ENCODE data around the gene C1orf122.
"Not testable (repeated sequence)": the region's sequence is repeated elsewhere in the genome, so short reads cannot be mapped to it uniquely, and the experiment has no call there.

Gene C1orf122

GRCh38 chr1:37807555-37808368, at the start of gene C1orf122, which contains the start of gene YRDC:
C1orf122 (plus strand) TSS chr1:37807790; CDS start chr1:37808405, 615 bp downstream.
YRDC (minus strand) TSS chr1:37808208; CDS start chr1:37808180, 28 bp downstream.
- H3K9ac ChIP-seq (ENCODE audit: low read length in 2 of 2) = peak within 1 kb of the TSS; percentile 87 to 91
- H3K36me3 ChIP-seq (ENCODE audit: control insufficient read depth in 2 of 2, insufficient read depth in 2 of 2, low read length in 2 of 2) = peaks cover 29 to 32% of the 10 kb centered on the region in 2 donors
- H3K4me3 ChIP-seq (ENCODE audit: low read length in 2 of 2) = peak within 1 kb of the TSS; percentile 77 to 94
- no peaks in the 10 kb centered on the region for H3K9me3 ChIP-seq (ENCODE audit: control insufficient read depth in 2 of 2, low read length in 2 of 2)
- peak within 1 kb of the TSS; percentile 91 for H3K27ac ChIP-seq (ENCODE audit: low read length)
- no peaks in the 10 kb centered on the region for H3K27me3 ChIP-seq (ENCODE audit: control insufficient read depth in 1 of 2, insufficient read depth in 2 of 2, low read length in 2 of 2)
- peaks cover 26% of the 10 kb centered on the region for H3K4me1 ChIP-seq (ENCODE audit: control insufficient read depth, insufficient read depth, low read length)

GRCh38 chr1:37759451-37759850, 48.1 kb upstream of the C1orf122 start:
- no peaks in the 10 kb centered on the region for H3K36me3 ChIP-seq (ENCODE audit: control insufficient read depth in 2 of 2, insufficient read depth in 2 of 2, low read length in 2 of 2)
- peaks cover 2% of the 10 kb centered on the region for H3K4me1 ChIP-seq (ENCODE audit: control insufficient read depth, insufficient read depth, low read length)
- H3K9ac ChIP-seq (ENCODE audit: low read length in 2 of 2) = no peak overlapping the region
- no peak overlapping the region for H3K4me3 ChIP-seq (ENCODE audit: low read length in 2 of 2)
- peaks cover 36 to 51% of the 10 kb centered on the region in 2 donors for H3K27me3 ChIP-seq (ENCODE audit: control insufficient read depth in 1 of 2, insufficient read depth in 2 of 2, low read length in 2 of 2)
- no peaks in the 10 kb centered on the region for H3K9me3 ChIP-seq (ENCODE audit: control insufficient read depth in 2 of 2, low read length in 2 of 2)
- H3K27ac ChIP-seq (ENCODE audit: low read length) = no peak overlapping the region

- no peak overlapping the region for H3K27ac ChIP-seq (ENCODE audit: low read length)
- H3K4me3 ChIP-seq (ENCODE audit: low read length in 2 of 2) = no peak overlapping the region
- H3K9ac ChIP-seq (ENCODE audit: low read length in 2 of 2) = no peak overlapping the region
- H3K9me3 ChIP-seq (ENCODE audit: control insufficient read depth in 2 of 2, low read length in 2 of 2) = no peaks in the 10 kb centered on the region
- H3K27me3 ChIP-seq (ENCODE audit: control insufficient read depth in 1 of 2, insufficient read depth in 2 of 2, low read length in 2 of 2) = peaks cover 53 to 62% of the 10 kb centered on the region in 2 donors
- no peaks in the 10 kb centered on the region for H3K36me3 ChIP-seq (ENCODE audit: control insufficient read depth in 2 of 2, insufficient read depth in 2 of 2, low read length in 2 of 2)
- peaks cover 2% of the 10 kb centered on the region for H3K4me1 ChIP-seq (ENCODE audit: control insufficient read depth, insufficient read depth, low read length)
Observed at GRCh38 chr1:37761416-37762095, 46.0 kb upstream of the C1orf122 start.

- peaks cover 57 to 65% of the 10 kb centered on the region in 2 donors for H3K27me3 ChIP-seq (ENCODE audit: control insufficient read depth in 1 of 2, insufficient read depth in 2 of 2, low read length in 2 of 2)
Observed at GRCh38 chr1:37762516-37762915, 45.1 kb upstream of the C1orf122 start.

GRCh38 chr1:37763791-37764413, 43.7 kb upstream of the C1orf122 start:
- Histone ChIP-seq H3K27me3 (ENCODE audit: control insufficient read depth in 1 of 2, insufficient read depth in 2 of 2, low read length in 2 of 2) (peaks cover 49 to 58% of the 10 kb centered on the region in 2 donors), H3K36me3 (ENCODE audit: control insufficient read depth in 2 of 2, insufficient read depth in 2 of 2, low read length in 2 of 2) (no peaks in the 10 kb centered on the region), H3K4me1 (ENCODE audit: control insufficient read depth, insufficient read depth, low read length) (peaks cover 2% of the 10 kb centered on the region), H3K27ac (ENCODE audit: low read length) (no peak overlapping the region), H3K9ac (ENCODE audit: low read length in 2 of 2) (no peak overlapping the region), H3K4me3 (ENCODE audit: low read length in 2 of 2) (no peak overlapping the region), H3K9me3 (ENCODE audit: control insufficient read depth in 2 of 2, low read length in 2 of 2) (no peaks in the 10 kb centered on the region)

More at GRCh38 chr1:37762516-37762915, 45.1 kb upstream of the C1orf122 start:
- H3K27ac ChIP-seq (ENCODE audit: low read length) = no peak overlapping the region
- H3K36me3 ChIP-seq (ENCODE audit: control insufficient read depth in 2 of 2, insufficient read depth in 2 of 2, low read length in 2 of 2) = no peaks in the 10 kb centered on the region
- no peak overlapping the region for H3K9ac ChIP-seq (ENCODE audit: low read length in 2 of 2)
- peaks cover 2% of the 10 kb centered on the region for H3K4me1 ChIP-seq (ENCODE audit: control insufficient read depth, insufficient read depth, low read length)
- no peaks in the 10 kb centered on the region for H3K9me3 ChIP-seq (ENCODE audit: control insufficient read depth in 2 of 2, low read length in 2 of 2)
- H3K4me3 ChIP-seq (ENCODE audit: low read length in 2 of 2) = no peak overlapping the region

GRCh38 chr1:37764414-37764825, 43.2 kb upstream of the C1orf122 start:
- Histone ChIP-seq H3K27ac (ENCODE audit: low read length) (no peak overlapping the region), H3K9ac (ENCODE audit: low read length in 2 of 2) (no peak overlapping the region), H3K4me1 (ENCODE audit: control insufficient read depth, insufficient read depth, low read length) (peaks cover under 1% of the 10 kb centered on the region), H3K27me3 (ENCODE audit: control insufficient read depth in 1 of 2, insufficient read depth in 2 of 2, low read length in 2 of 2) (peaks cover 49 to 53% of the 10 kb centered on the region in 2 donors), H3K9me3 (ENCODE audit: control insufficient read depth in 2 of 2, low read length in 2 of 2) (no peaks in the 10 kb centered on the region), H3K36me3 (ENCODE audit: control insufficient read depth in 2 of 2, insufficient read depth in 2 of 2, low read length in 2 of 2) (no peaks in the 10 kb centered on the region), H3K4me3 (ENCODE audit: low read length in 2 of 2) (no peak overlapping the region)

- H3K4me3 ChIP-seq (ENCODE audit: low read length in 2 of 2) = no peak within 1 kb of the TSS
- no peak within 1 kb of the TSS for H3K27ac ChIP-seq (ENCODE audit: low read length)
- H3K27me3 ChIP-seq (ENCODE audit: control insufficient read depth in 1 of 2, insufficient read depth in 2 of 2, low read length in 2 of 2) = peaks cover 49 to 52% of the 10 kb centered on the region in 2 donors
- H3K9ac ChIP-seq (ENCODE audit: low read length in 2 of 2) = no peak within 1 kb of the TSS
- H3K4me1 ChIP-seq (ENCODE audit: control insufficient read depth, insufficient read depth, low read length) = no peaks in the 10 kb centered on the region
- H3K36me3 ChIP-seq (ENCODE audit: control insufficient read depth in 2 of 2, insufficient read depth in 2 of 2, low read length in 2 of 2) = no peaks in the 10 kb centered on the region
- H3K9me3 ChIP-seq (ENCODE audit: control insufficient read depth in 2 of 2, low read length in 2 of 2) = no peaks in the 10 kb centered on the region
Observed at GRCh38 chr1:37764888-37765441, 42.6 kb upstream of the C1orf122 start, which contains the start of gene EPHA10. EPHA10 (minus strand) TSS chr1:37765120; CDS start chr1:37765066, 54 bp downstream.

- H3K9me3 ChIP-seq (ENCODE audit: control insufficient read depth in 2 of 2, low read length in 2 of 2) = no peaks in the 10 kb centered on the region
- peaks cover 48 to 49% of the 10 kb centered on the region in 2 donors for H3K27me3 ChIP-seq (ENCODE audit: control insufficient read depth in 1 of 2, insufficient read depth in 2 of 2, low read length in 2 of 2)
- no peak overlapping the region for H3K4me3 ChIP-seq (ENCODE audit: low read length in 2 of 2)
- no peak overlapping the region for H3K9ac ChIP-seq (ENCODE audit: low read length in 2 of 2)
- H3K36me3 ChIP-seq (ENCODE audit: control insufficient read depth in 2 of 2, insufficient read depth in 2 of 2, low read length in 2 of 2) = no peaks in the 10 kb centered on the region
- no peak overlapping the region for H3K27ac ChIP-seq (ENCODE audit: low read length)
- H3K4me1 ChIP-seq (ENCODE audit: control insufficient read depth, insufficient read depth, low read length) = no peaks in the 10 kb centered on the region
Observed at GRCh38 chr1:37765916-37766664, 41.5 kb upstream of the C1orf122 start.

GRCh38 chr1:37767488-37767887, 40.1 kb upstream of the C1orf122 start:
- no peaks in the 10 kb centered on the region for H3K4me1 ChIP-seq (ENCODE audit: control insufficient read depth, insufficient read depth, low read length)
- H3K27ac ChIP-seq (ENCODE audit: low read length) = no peak overlapping the region
- H3K9ac ChIP-seq (ENCODE audit: low read length in 2 of 2) = no peak overlapping the region
- no peaks in the 10 kb centered on the region for H3K9me3 ChIP-seq (ENCODE audit: control insufficient read depth in 2 of 2, low read length in 2 of 2)
- H3K27me3 ChIP-seq (ENCODE audit: control insufficient read depth in 1 of 2, insufficient read depth in 2 of 2, low read length in 2 of 2) = peaks cover 41 to 42% of the 10 kb centered on the region in 2 donors
- H3K4me3 ChIP-seq (ENCODE audit: low read length in 2 of 2) = no peak overlapping the region
- no peaks in the 10 kb centered on the region for H3K36me3 ChIP-seq (ENCODE audit: control insufficient read depth in 2 of 2, insufficient read depth in 2 of 2, low read length in 2 of 2)

- H3K4me3 ChIP-seq (ENCODE audit: low read length in 2 of 2); H3K27ac ChIP-seq (ENCODE audit: low read length); H3K9ac ChIP-seq (ENCODE audit: low read length in 2 of 2); H3K36me3 ChIP-seq (ENCODE audit: control insufficient read depth in 2 of 2, insufficient read depth in 2 of 2, low read length in 2 of 2); H3K27me3 ChIP-seq (ENCODE audit: control insufficient read depth in 1 of 2, insufficient read depth in 2 of 2, low read length in 2 of 2); H3K4me1 ChIP-seq (ENCODE audit: control insufficient read depth, insufficient read depth, low read length); H3K9me3 ChIP-seq (ENCODE audit: control insufficient read depth in 2 of 2, low read length in 2 of 2): not testable (repeated sequence)
Observed at GRCh38 chr1:37771440-37771839, 36.1 kb upstream of the C1orf122 start.

Data from stomach smooth muscle (tissue), 2 donors.